Transverse colon (tissue), 4 donors: ENCODE data around the gene HHIP. TPM values are rescaled to one million over a fixed set of nuclear protein-coding genes. Genes with fewer than 3 reads are reported as not detected.

Experiments
- DNase-seq: peaks from one replicate; pipeline ENCODE4 v3.0.0-alpha.2; 2019
- H3K27ac ChIP-seq, 4 donors: fragments of 200-600 bp; sonication (generic); 2 replicates each; pipeline ENCODE4 v1.5.1; 2016 to 2018; ENCODE audit warnings: inconsistent platforms in 4 of 4
- H3K27me3 ChIP-seq: fragments of 200-600 bp; sonication (generic); 2 replicates; pipeline ENCODE4 v1.5.1; 2017; ENCODE audit warnings: inconsistent platforms
- H3K36me3 ChIP-seq, 4 donors: fragments of 200-600 bp; sonication (generic); 2 replicates each; pipeline ENCODE4 v1.5.1; 2017 to 2019; ENCODE audit warnings: inconsistent platforms in 4 of 4
- H3K4me1 ChIP-seq, 4 donors: fragments of 200-600 bp; sonication (generic); 2 replicates each; pipeline ENCODE4 v1.5.1; 2017 to 2020; ENCODE audit warnings: inconsistent platforms in 4 of 4
- H3K4me3 ChIP-seq, 4 donors: fragments of 200-600 bp; sonication (generic); 1 replicate in 1 of 4; 2 replicates in 3 of 4; pipeline versions ENCODE4 v1.5.1 to v1.6.1; 2017 to 2019; ENCODE audit warnings: inconsistent platforms in 4 of 4
- H3K9me3 ChIP-seq, 2 donors: fragments of 200-600 bp; sonication (generic); 2 replicates each; pipeline ENCODE4 v1.5.1; 2017 to 2019; ENCODE audit warnings: inconsistent platforms in 2 of 2
- EP300 ChIP-seq: sonication (generic); formaldehyde crosslinking; IDR thresholded peaks from one replicate; pipeline ENCODE4 v1.6.1; 2017; ENCODE audit warnings: antibody characterized with exemption, low read depth
- POLR2A ChIP-seq: fragments of 450-650 bp; IDR thresholded peaks from one replicate; pipeline ENCODE4 v1.6.1; 2016; ENCODE audit warnings: antibody characterized with exemption, mild to moderate bottlenecking, moderate library complexity
- POLR2AphosphoS5 ChIP-seq, 3 donors: sonication (generic); formaldehyde crosslinking; IDR thresholded peaks; one replicate each; pipeline ENCODE4 v1.6.1; 2016; ENCODE audit warnings: antibody characterized with exemption in 3 of 3
- WGBS, 2 donors: methylation state at CpG; one replicate each; pipeline ENCODE4 v1.1.5; 2018; ENCODE audit warnings: low coverage in 1 of 2; 5-methylcytosine and 5-hydroxymethylcytosine counted together
- in situ Hi-C, 4 donors: fragments of 200-750 bp; cut with MboI; loops; one replicate each; pipeline versions ENCODE4 v1.15.0 to v1.15.1; 2017; ENCODE audit warnings: low sequenced_read_pairs in 3 of 4, low pct_ligation_motif_present in 1 of 4, low pct_unique_long_range_greater_than_20kb in 1 of 4
- intact Hi-C: fragments of 100-400 bp; cut with DNase I; formaldehyde crosslinking; loops from one replicate; pipeline ENCODE4 v1.15.1; 2023; ENCODE audit warnings: low total_unique reads
- total RNA-seq, 4 donors: library from RNA; depleted of rRNA; stranded (reverse); fragments of >200 nt; gene quantifications; one replicate each; pipeline ENCODE4 v1.1.0, GENCODE V29; 2016
- TF ChIP-seq, protein P1 (sequence below), 5 experiments: fragments of 200-600 bp in 3 of 5; fragments of 450-650 bp in 2 of 5; sonication (generic) in 3 of 5; IDR thresholded peaks; 1 replicate in 2 of 5; 2 replicates in 3 of 5; pipeline ENCODE4 v1.5.1; 2016 to 2017; ENCODE audit warnings: antibody characterized with exemption in 5 of 5, inconsistent platforms in 3 of 5, mild to moderate bottlenecking in 2 of 5, moderate library complexity in 1 of 5

The HHIP gene
- total RNA-seq, 4 donors from 2014 or later: 0.20 to 5.9 (median 3.3) TPM

DNA sequence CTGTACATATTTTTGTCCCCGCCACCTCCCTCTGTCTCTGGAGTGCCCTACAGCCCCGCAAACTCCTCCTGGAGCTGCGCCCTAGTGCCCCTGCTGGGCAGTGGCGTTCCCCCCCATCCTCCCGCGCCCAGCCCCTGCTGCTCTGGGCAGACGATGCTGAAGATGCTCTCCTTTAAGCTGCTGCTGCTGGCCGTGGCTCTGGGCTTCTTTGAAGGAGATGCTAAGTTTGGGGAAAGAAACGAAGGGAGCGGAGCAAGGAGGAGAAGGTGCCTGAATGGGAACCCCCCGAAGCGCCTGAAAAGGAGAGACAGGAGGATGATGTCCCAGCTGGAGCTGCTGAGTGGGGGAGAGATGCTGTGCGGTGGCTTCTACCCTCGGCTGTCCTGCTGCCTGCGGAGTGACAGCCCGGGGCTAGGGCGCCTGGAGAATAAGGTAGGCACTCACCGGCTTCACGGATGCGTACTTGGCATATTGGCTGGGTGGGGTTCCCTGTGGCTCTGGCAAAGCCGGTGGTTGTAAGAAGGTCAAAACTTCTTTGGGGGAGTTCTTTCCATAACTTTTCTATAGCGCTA, 653 bp downstream of the HHIP start:
- no peaks in the 10 kb centered on the region for H3K9me3 ChIP-seq
- H3K27me3 ChIP-seq: peaks cover 77% of the 10 kb centered on the region
- peaks cover 0 to 18% (median 13%) of the 10 kb centered on the region in 4 donors for H3K4me1 ChIP-seq
- TF ChIP-seq POLR2A (no peak), POLR2AphosphoS5 (IDR thresholded peaks at IDR 0.05) (no peak), EP300 (no peak)
- TF ChIP-seq, protein P1, sequence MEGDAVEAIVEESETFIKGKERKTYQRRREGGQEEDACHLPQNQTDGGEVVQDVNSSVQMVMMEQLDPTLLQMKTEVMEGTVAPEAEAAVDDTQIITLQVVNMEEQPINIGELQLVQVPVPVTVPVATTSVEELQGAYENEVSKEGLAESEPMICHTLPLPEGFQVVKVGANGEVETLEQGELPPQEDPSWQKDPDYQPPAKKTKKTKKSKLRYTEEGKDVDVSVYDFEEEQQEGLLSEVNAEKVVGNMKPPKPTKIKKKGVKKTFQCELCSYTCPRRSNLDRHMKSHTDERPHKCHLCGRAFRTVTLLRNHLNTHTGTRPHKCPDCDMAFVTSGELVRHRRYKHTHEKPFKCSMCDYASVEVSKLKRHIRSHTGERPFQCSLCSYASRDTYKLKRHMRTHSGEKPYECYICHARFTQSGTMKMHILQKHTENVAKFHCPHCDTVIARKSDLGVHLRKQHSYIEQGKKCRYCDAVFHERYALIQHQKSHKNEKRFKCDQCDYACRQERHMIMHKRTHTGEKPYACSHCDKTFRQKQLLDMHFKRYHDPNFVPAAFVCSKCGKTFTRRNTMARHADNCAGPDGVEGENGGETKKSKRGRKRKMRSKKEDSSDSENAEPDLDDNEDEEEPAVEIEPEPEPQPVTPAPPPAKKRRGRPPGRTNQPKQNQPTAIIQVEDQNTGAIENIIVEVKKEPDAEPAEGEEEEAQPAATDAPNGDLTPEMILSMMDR (IDR thresholded peaks at IDR 0.05): no peak
- WGBS, 2 donors: 8% methylated on average over 22 of the region's 22 CpGs; no CpG with 5 or more reads in 1 of the 2 donors
- peak overlapping the region; percentile 26 to 48 (median 36) for H3K27ac ChIP-seq
- intact Hi-C loops (no loop called here), in situ Hi-C loops (no loop called here)
- peak overlapping the region in 3 of 4 donors; percentile 38 to 50 (median 43) for H3K4me3 ChIP-seq
- DNase-seq: no peak
- H3K36me3 ChIP-seq: no peaks in the 10 kb centered on the region

DNA sequence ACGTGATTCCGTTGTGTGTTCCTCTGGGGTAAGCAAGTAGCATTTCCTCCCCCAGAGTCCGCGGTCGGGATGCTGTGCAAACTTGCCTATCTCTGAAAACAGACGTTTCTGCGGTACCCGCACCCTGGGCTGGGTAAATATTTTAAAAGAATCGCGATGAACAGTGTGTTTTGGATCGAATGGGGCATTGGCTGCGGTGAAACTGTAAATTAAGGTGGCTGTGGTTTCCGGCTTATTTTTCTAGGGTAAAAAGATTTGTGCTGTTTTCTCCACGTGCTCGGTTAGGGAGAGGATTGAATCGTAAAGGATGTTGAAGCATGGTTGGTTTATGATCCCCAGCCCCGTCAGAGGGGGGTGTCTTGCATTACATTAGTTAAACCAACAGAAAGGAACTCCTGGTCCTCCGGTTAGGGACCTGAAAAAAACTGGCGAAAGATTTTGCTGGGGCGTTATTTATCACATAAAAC, 1.2 kb downstream of the HHIP start:
- TF ChIP-seq, protein P1 (IDR thresholded peaks at IDR 0.05): no peak
- WGBS, 2 donors: 0 to 6% methylated on average over 4 to 20 of the region's 20 CpGs
- Histone ChIP-seq H3K4me1 (peaks cover 0 to 18% (median 13%) of the 10 kb centered on the region in 4 donors), H3K27me3 (peaks cover 77% of the 10 kb centered on the region), H3K27ac (peak overlapping the region in 2 of 4 donors; percentile 26 to 48), H3K36me3 (no peaks in the 10 kb centered on the region), H3K9me3 (no peaks in the 10 kb centered on the region), H3K4me3 (peak overlapping the region in 3 of 4 donors; percentile 38 to 50 (median 43))
- intact Hi-C loops: no loop called here
- in situ Hi-C loops: no loop called here
- no peak for DNase-seq

DNA sequence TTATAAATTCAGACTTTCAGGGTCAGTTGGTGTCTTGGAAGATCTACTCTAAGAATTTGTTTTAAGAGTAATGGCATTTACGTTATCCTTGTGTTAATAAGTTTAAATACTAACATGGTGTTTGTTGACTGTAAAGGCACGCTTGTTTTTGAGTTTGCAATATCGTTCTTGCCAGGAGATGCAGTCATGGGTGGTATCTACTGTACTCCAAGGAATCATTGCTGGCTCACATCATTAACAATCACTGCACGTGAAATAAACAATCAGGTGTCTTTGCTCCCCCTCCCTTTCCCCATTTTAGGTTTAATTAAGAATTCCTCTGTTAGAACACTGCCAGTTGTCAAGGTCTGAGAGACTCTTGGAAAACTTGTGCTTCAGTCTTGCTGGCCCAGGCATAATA, 1.6 kb downstream of the HHIP start:
- intact Hi-C loops (no loop called here), in situ Hi-C loops (no loop called here)
- Histone ChIP-seq H3K27ac (no peak overlapping the region), H3K4me3 (no peak overlapping the region), H3K9me3 (no peaks in the 10 kb centered on the region), H3K36me3 (no peaks in the 10 kb centered on the region), H3K27me3 (peaks cover 77% of the 10 kb centered on the region), H3K4me1 (peaks cover 0 to 18% (median 13%) of the 10 kb centered on the region in 4 donors)
- WGBS, 2 donors: 14 to 26% methylated on average over 3 to 4 of the region's 4 CpGs
- DNase-seq: no peak
- TF ChIP-seq EP300 (no peak), POLR2A (no peak), POLR2AphosphoS5 (IDR thresholded peaks at IDR 0.05) (no peak)
- TF ChIP-seq, protein P1 (IDR thresholded peaks at IDR 0.05): no peak

DNA sequence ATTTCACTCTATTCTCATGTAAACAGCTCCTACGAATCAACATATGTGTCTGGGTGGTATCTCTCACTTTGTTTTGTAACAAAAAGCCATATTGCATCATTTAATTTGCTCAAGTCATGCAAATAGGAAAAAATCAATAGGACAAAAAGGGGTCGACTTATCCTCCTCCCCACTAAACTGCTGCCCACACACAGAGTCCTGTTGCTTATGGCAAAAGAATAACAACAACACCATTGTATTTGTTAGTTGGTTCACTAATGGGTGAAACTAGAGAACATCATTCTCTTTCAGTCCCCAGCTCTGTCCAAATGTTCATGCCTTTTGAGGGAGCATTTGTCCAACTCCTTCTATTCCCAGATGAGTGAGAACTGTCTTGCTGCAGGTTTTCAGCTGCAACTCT, 2.1 kb downstream of the HHIP start:
- intact Hi-C loops: no loop called here
- no peaks in the 10 kb centered on the region for H3K36me3 ChIP-seq

More for the DNA sequence above, 2.1 kb downstream of the HHIP start:
- in situ Hi-C loops: no loop called here
- Histone ChIP-seq H3K27me3 (peaks cover 77% of the 10 kb centered on the region), H3K4me1 (peaks cover 0 to 18% (median 13%) of the 10 kb centered on the region in 4 donors), H3K9me3 (no peaks in the 10 kb centered on the region), H3K4me3 (no peak overlapping the region), H3K27ac (no peak overlapping the region)
- WGBS, 2 donors: 30 to 39% methylated on average over 2 of the region's 2 CpGs
- DNase-seq: no peak
- no peak for TF ChIP-seq EP300
- no peak for TF ChIP-seq POLR2AphosphoS5 (IDR thresholded peaks at IDR 0.05)
- TF ChIP-seq POLR2A: no peak
- TF ChIP-seq, protein P1 (IDR thresholded peaks at IDR 0.05): no peak
